Stimulated activated CD4-positive, alpha-beta T cell treated with anti-CD3 and anti-CD28 coated beads, TNF-alpha, amount 100 ng/mL, for 48 hours (primary cell): ENCODE data around the gene JAG2.
A peak's percentile ranks its signal among the peaks of the same experiment; 100 is the strongest.

ENCODE experiments used
- DNase-seq, 3 donors: peaks; one replicate each; pipeline ENCODE4 v3.0.0-alpha.2; 2020; ENCODE audit warnings: low read depth in 3 of 3

Gene JAG2

GRCh38 chr14:105182296-105183020 lies 13.9 kb upstream of the JAG2 start:
- DNase-seq = no peak

GRCh38 chr14:105181549-105182295 lies 13.1 kb upstream of the JAG2 start:
- no peak for DNase-seq

DNA sequence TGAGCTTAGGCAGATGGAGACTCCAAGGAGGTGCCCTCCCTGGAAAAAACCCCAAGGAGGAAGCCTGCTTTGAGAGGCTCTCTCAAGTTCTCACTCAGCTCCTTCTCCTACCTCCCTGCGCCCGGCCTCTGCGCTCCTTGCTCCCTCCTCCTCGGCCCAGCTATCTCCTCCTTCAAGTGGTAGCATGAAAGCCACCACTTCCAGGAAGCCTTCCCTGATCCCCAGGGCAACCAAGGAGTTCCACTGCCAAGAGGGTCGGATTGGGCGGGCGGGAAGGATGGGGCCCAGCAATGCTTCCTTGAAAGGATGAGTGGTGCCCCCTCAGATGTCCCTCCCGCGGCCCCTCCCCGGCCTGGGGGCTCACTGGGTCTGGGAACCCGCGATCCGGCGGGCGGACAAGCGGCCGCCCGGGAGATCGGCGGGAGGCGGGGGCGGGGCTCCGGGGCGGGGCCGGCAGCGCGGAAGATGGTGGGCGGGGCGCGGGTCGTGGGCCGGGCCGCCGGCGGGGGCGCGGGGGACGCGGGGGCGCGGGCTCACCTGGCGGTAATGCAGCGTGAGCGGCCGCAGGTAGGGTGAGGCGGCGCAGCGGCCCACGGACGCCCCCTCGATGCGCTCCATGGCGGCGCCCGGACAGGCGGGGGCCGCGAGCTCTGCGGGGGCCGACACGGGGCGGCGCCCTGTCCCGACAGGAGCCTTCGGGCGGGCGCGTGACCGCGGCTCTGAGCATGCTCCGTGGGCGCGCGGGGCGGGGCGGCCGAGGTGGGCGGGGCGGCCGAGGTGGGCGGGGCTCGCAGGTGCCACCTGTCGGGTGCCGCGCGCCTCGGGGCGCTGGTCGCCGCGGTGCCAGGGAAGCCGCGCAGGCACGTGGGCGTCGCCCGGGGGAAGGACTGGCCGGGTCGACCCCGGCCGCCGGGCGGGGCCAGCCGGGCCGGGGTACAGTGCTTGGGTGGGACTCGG lies 12.3 kb upstream of the JAG2 start, which contains the start of gene NUDT14:
Gene NUDT14, minus strand, starts transcription at position 721 of the 957 bp plus-strand sequence. Its CDS starts 103 bp downstream, at position 618.
- peak; percentile 70 to 75 (median 71) for DNase-seq

- DNase-seq = no peak
Measured at GRCh38 chr14:105179191-105179590, 10.6 kb upstream of the JAG2 start.

DNA sequence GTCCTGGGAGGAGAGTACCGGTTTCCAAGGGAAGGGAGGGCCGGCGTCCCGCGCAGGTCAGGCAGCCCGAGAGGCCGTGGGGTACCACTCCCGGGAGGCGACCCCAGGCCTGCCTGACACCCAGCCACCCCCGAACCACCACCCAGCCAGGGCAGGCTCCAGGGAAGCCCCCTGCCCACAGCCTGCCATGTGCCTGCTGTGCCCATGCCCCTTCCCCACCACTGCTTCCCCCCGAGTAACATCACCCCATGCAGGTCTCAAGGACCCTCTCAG lies 10.2 kb upstream of the JAG2 start:
- DNase-seq = no peak

- no peak for DNase-seq
Measured at GRCh38 chr14:105178069-105178867, 9.7 kb upstream of the JAG2 start.

GRCh38 chr14:105177082-105177481 lies 8.5 kb upstream of the JAG2 start:
- DNase-seq = no peak

- DNase-seq = no peak
Measured at GRCh38 chr14:105176513-105176912, 7.9 kb upstream of the JAG2 start.

GRCh38 chr14:105173901-105174894 lies 5.6 kb upstream of the JAG2 start:
- no peak for DNase-seq

- no peak for DNase-seq
Measured at GRCh38 chr14:105173145-105173544, 4.6 kb upstream of the JAG2 start.

- DNase-seq = no peak
Measured at GRCh38 chr14:105172476-105172875, 3.9 kb upstream of the JAG2 start.

DNA sequence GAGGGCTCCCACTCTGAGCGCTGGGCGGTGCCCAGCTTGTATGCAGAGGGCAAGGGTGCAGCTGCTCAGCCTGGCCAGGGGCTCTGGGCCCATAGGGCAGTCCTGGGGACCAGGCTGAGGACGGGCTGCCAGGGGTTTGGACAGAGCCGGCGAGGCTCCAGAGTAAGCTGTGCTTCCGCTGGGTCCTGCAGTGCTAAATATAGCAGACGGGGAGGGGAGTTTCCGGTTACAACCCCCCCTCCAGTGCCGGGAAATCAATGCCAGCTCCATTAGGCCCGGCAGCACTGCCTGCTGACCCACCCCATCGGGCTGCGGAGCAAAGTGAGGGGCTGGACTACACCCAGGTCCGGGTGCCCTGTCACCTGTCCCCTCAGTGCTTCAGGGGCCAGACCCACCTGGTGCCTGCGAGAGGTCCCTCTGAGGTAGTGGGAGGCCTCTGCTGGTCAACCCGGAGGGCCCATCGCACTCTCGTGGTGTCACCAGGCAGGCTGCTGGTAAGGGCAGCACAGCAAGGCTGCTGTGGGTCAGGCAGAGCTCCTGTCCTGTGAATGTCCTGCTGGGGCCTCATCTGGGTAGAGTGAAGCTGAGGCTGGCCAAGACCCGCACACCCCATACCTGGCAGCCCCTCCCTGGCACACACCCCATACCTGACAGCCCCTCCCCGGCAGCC lies 2.6 kb upstream of the JAG2 start:
- DNase-seq = no peak

DNA sequence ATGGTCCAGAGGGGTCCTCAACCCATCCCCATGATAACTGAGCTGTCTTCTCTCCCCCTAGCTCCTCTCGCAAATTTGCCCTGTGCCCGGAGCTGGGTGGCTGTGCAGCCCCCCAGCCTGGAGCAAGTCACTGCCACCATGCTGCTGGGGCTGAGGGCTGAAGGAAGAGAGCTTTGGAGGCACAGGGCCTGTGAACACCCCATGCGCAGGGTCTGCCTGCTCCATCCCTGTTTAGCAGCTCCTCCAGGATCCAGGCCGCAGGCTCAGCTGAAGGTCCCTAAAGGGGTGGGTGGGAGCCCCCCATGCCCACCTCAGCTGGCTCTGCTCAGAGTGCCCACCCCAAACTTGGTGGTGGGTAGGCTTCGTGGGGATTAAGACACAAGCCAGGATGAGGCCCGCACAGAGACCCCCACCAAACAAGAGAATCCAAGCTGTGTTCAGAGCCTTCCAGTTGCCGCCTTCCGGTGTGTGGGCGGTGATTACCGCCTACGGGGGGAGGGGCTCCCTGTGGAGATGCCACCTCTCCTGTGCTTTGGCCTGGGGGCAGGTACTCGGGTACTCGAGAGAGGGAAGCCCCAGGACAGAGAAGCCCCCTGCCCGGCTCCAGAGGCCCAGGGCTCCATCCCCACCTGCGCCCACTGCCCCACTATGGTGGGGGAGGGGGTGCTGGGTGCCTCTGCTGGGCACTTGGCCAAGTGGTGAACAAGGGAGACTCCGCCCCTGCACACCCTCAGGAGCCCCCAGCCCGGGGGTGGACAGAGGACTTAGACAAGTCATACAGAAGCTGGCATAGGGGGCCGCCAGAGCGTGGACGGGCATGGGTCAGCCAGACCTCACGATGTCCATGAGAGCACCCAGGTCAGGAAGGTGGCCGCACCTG lies 1.4 kb upstream of the JAG2 start:
- no peak for DNase-seq

- DNase-seq = no peak
Measured at GRCh38 chr14:105168979-105169507, 467 bp upstream of the JAG2 start.

DNA sequence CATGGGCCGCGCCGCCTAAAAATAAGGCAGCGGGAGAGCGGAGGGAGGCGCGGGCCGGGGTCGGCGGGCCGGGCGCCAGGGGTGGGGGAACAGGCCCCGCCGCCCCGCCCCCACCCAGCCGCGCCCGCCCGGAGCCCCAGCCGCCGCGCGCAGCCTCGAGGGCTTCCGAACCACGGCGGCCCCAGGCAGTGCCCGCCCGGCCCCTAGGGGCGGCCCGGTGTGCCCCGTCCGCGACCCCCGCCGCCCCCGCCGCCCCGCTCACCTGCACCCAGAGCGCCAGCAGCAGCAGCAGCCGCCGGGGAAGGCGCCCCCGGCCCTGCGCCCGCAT lies 519 bp downstream of the JAG2 start:
- no peak for DNase-seq

DNA sequence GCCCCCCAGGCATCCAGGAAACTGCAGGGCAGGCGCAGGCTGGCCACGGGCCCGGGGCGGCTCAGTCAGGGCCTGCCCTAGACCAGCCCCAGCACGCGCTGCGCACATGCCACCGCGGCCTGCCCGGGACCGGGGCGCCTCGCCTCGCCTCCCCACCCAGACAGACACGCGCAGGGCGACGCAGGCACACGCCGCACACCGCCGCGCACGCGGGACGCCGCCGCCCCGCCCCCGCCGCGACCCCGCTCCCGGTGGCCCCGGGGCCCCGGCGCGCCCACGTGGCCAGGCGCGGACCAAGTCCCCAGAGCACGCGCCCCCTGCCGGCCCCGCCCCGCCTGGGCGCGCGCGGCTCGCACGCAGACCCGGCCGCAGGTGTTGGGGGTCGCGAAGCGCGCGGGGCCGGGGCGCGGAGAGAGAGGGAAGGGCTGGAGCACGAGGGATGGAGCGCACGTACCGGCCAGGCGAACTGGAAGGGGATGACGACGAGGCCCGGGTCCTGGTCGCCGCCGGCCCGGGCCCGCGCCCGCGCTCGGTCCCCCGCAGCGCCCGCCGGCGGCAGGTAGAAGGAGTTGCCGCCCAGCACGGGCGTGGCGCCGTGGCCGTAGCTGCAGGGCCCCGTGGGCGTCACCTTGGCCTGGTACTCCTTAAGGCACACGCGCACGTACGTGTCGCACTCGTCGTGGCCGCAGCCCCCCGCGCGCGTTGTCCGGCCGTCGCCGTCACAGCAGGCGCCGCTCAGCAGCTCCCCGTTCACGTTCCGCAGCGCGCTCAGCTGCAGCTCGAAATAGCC lies 1.1 kb downstream of the JAG2 start:
- DNase-seq = no peak

DNA sequence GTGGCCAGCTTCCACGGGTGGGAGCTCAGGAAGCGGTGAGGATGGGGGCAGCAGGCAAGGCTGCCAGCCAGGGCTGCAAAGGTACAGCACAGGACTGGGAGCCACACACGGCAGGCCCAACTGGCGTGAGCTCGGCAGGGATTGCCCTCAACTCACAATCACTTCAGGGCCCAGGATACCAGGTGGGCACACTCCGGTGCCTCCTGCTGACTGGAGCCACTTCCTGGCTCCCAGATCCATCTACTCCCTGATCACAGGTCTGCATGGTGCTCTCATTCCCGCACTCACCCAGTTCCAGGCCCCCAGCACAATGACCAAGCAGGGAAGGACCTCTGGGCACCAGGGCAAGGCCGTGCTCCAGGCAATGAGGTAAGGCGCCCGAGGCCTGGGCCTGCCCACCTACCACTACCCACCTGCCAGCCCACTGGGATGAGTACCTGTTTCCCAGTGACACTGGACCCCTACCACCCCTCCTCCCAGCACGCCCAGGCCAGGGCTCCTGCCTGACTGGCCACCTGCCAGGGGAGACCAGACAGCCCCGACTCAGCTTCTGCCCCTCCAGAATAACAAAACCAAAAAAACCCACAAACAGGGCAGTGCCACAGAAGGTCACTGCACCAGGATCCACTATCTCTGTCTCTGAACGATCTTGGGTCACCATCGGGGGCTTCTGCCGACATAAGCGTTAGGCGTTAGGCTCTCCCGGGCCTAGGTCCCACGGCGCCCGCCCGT lies 1.8 kb downstream of the JAG2 start:
- DNase-seq = no peak
